GM23338 (cell line): Measurements from ENCODE around the gene ODF2L. TPM values are rescaled to one million over a fixed set of nuclear protein-coding genes. Genes with fewer than 3 reads are reported as not detected.

Source experiments
- ATAC-seq: fragments of 200-7000 bp; cut with Tn5 transposase; 3 replicates; pipeline ENCODE4 v1.9.1; 2020
- DNase-seq: peaks from one replicate; pipeline ENCODE4 v3.0.0-alpha.2; 2015; ENCODE audit warnings: low spot score
- H2AFZ ChIP-seq: fragments of 200-600 bp; sonication (generic); 2 replicates; pipeline ENCODE4 v1.8.0; 2016; ENCODE audit warnings: antibody characterized with exemption, mild to moderate bottlenecking, moderate library complexity
- H3F3A ChIP-seq: fragments of 200-600 bp; sonication (generic); replicated peaks from 2 replicates; pipeline ENCODE4 v1.8.0; 2017; ENCODE audit warnings: antibody characterized with exemption, mixed run types, low read depth
- H3K27ac ChIP-seq: fragments of 200-600 bp; sonication (generic); 2 replicates; pipeline ENCODE4 v1.6.1; 2016; ENCODE audit warnings: low read depth
- H3K27me3 ChIP-seq: fragments of 200-600 bp; sonication (generic); 2 replicates; pipeline ENCODE4 v1.8.0; 2016; ENCODE audit warnings: mild to moderate bottlenecking, mixed run types, moderate library complexity; ENCODE audit not compliant: insufficient read depth
- H3K36me3 ChIP-seq: fragments of 200-600 bp; sonication (generic); 2 replicates; pipeline ENCODE4 v1.8.0; 2016; ENCODE audit warnings: mild to moderate bottlenecking; ENCODE audit not compliant: insufficient read depth
- H3K4me1 ChIP-seq: fragments of 200-600 bp; sonication (generic); 2 replicates; pipeline ENCODE4 v1.8.0; 2016; ENCODE audit warnings: mild to moderate bottlenecking, moderate library complexity; ENCODE audit not compliant: insufficient read depth
- H3K4me2 ChIP-seq: fragments of 200-600 bp; sonication (generic); 2 replicates; pipeline ENCODE4 v1.7.1; 2017; ENCODE audit warnings: mixed run types
- H3K4me3 ChIP-seq: fragments of 200-600 bp; sonication (generic); 2 replicates; pipeline ENCODE4 v1.6.1; 2016; ENCODE audit warnings: mixed run types
- H3K79me2 ChIP-seq: fragments of 200-600 bp; sonication (generic); replicated peaks from 2 replicates; pipeline ENCODE4 v1.8.0; 2017; ENCODE audit warnings: mild to moderate bottlenecking; ENCODE audit not compliant: insufficient read depth
- H3K9me2 ChIP-seq: fragments of 200-600 bp; sonication (generic); 2 replicates; pipeline ENCODE4 v1.8.0; 2017; ENCODE audit not compliant: insufficient read depth
- H4K20me1 ChIP-seq: fragments of 200-600 bp; sonication (generic); replicated peaks from 2 replicates; pipeline ENCODE4 v1.8.0; 2017; ENCODE audit warnings: mild to moderate bottlenecking; ENCODE audit not compliant: insufficient read depth
- H3K27ac Mint-ChIP-seq: 2 replicates; pipeline ENCODE4 v1.8.0; 2020; ENCODE audit warnings: inconsistent platforms, mild to moderate bottlenecking, moderate library complexity, mixed read lengths
- H3K27me3 Mint-ChIP-seq: 3 replicates; pipeline ENCODE4 v1.8.0; 2022; ENCODE audit warnings: low read depth, mild to moderate bottlenecking, moderate library complexity, mixed read lengths, inconsistent platforms; ENCODE audit not compliant: insufficient read depth, poor library complexity
- H3K36me3 Mint-ChIP-seq: 3 replicates; pipeline ENCODE4 v1.8.0; 2021; ENCODE audit warnings: low read depth, mild to moderate bottlenecking, inconsistent platforms, moderate library complexity, mixed read lengths
- H3K4me1 Mint-ChIP-seq: 3 replicates; pipeline ENCODE4 v1.8.0; 2020; ENCODE audit warnings: mild to moderate bottlenecking, inconsistent platforms, mixed read lengths
- H3K4me3 Mint-ChIP-seq: 3 replicates; pipeline ENCODE4 v1.8.0; 2021; ENCODE audit warnings: moderate library complexity, mild to moderate bottlenecking, inconsistent platforms, mixed read lengths
- H3K9me3 Mint-ChIP-seq: 3 replicates; pipeline ENCODE4 v1.8.0; 2020; ENCODE audit warnings: moderate library complexity, mild to moderate bottlenecking, inconsistent platforms, mixed read lengths
- CREB1 ChIP-seq: fragments of 250-450 bp; sonication (Bioruptor Pico); IDR thresholded peaks from 2 replicates; pipeline ENCODE4 v1.5.0; 2020; ENCODE audit warnings: low read depth, mild to moderate bottlenecking, moderate library complexity
- EZH2 ChIP-seq: fragments of 200-600 bp; sonication (generic); IDR thresholded peaks from one replicate; pipeline ENCODE4 v1.8.0; 2017; ENCODE audit warnings: antibody characterized with exemption, mild to moderate bottlenecking, low read depth; ENCODE audit not compliant: unreplicated experiment
- POLR2AphosphoS5 ChIP-seq: IDR thresholded peaks from 2 replicates; pipeline ENCODE4 v1.6.1; 2016; ENCODE audit warnings: antibody characterized with exemption, low read depth
- long read RNA-seq: library from polyadenylated mRNA; unstranded; transcript quantifications from one replicate; pipeline ENCODE4 v2.0.0, GENCODE V29; 2020; ENCODE audit not compliant: unreplicated experiment
- polyA plus RNA-seq: library from polyadenylated mRNA; unstranded; fragments of >200 nt; fragmentation: Nextera tagmentation; extraction: Ambion mirVana; gene quantifications from 2 replicates; pipeline ENCODE4 v1.2.1, GENCODE V29; 2016
- total RNA-seq: library from RNA; depleted of rRNA; stranded (reverse); fragments of >200 nt; shearing (Covaris generic); gene quantifications from 2 replicates; pipeline ENCODE4 v1.2.3, GENCODE V29; 2014; rRNA removed
- TF ChIP-seq, protein P1 (sequence below): fragments of 250-450 bp; sonication (Bioruptor Pico); IDR thresholded peaks from 2 replicates; pipeline ENCODE4 v1.5.0; 2020; ENCODE audit warnings: mild to moderate bottlenecking, moderate library complexity
- TF ChIP-seq, protein P2 (sequence below): IDR thresholded peaks from 2 replicates; pipeline ENCODE4 v1.6.1; 2016; ENCODE audit warnings: antibody characterized with exemption

The ODF2L gene, protein sequence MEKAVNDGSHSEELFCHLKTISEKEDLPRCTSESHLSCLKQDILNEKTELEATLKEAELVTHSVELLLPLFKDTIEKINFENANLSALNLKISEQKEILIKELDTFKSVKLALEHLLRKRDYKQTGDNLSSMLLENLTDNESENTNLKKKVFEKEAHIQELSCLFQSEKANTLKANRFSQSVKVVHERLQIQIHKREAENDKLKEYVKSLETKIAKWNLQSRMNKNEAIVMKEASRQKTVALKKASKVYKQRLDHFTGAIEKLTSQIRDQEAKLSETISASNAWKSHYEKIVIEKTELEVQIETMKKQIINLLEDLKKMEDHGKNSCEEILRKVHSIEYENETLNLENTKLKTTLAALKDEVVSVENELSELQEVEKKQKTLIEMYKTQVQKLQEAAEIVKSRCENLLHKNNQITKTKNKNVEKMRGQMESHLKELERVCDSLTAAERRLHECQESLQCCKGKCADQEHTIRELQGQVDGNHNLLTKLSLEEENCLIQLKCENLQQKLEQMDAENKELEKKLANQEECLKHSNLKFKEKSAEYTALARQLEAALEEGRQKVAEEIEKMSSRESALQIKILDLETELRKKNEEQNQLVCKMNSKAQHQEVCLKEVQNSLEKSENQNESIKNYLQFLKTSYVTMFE
- total RNA-seq (29.8 and 46.0 TPM in 2 replicates), polyA plus RNA-seq (48.1 and 51.5 TPM in 2 replicates)
- long read RNA-seq, transcript ODF2L-213 (2 exons, 1,650 nt): major isoform, 5 of 20 reads
- long read RNA-seq, partial matches to known transcripts: 7 of 20 reads
- long read RNA-seq, other reads (novel, unspliced or antisense): 7 of 20 reads

DNA sequence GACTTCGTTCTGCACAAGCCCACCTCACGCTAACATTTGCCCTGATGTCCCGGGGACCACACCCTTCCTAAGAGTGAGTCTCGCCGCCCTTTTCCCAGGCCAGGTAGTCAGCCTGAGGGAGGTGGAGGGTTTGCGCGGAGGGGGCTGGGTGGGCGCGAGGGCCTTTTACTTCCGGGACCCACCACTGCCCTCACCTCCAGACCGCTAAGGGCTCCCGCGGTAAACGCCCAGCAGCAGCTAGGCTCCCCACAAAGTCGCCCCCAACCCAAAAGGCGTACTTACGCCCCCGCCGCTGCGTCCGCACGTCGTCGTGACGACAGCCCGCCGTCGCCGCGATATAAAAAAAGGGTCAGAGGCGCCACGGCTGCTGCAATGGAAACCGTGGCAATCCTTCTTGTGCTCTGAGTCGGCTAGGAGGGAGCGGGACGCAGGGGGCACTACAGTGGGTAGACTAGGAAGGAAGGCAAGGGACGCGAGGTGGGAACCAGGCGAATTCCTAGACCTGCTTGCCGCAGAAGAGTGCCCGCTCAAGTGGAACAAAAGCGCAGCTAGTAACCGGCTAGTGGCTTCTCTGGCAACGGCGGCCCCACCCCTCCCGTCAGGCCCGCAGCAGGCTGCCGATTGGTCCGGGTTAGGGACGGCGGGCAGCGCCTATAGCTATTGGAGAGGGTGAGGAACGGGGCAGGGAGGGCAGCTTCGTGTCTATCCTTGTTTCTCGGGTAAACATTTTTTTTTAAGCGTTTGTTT, at the start of gene ODF2L:
Gene ODF2L, minus strand, starts transcription at position 573 of the 747 bp plus-strand sequence. CDS start 9,296 bp downstream, outside the sequence.
- no peaks in the 10 kb centered on the region for H3K9me3 Mint-ChIP-seq
- 0 out of 2 replicates have a peak, but pooled peaks cover 10% of the 10 kb centered on the region for H3K4me1 ChIP-seq
- DNase-seq (peak; percentile 90), ATAC-seq (peak; percentile 98)
- H3K4me3 Mint-ChIP-seq: peak within 1 kb of the TSS; percentile 93
- H4K20me1 ChIP-seq: no peaks in the 10 kb centered on the region
- H3K79me2 ChIP-seq: peaks cover 43% of the 10 kb centered on the region
- 0 out of 2 replicates have a peak, but pooled peaks cover 4% of the 10 kb centered on the region for H3F3A ChIP-seq
- H3K4me3 ChIP-seq: peak within 1 kb of the TSS; percentile 78
- peaks cover 6% of the 10 kb centered on the region for H3K36me3 Mint-ChIP-seq
- TF ChIP-seq POLR2AphosphoS5: peak; percentile 79
- TF ChIP-seq, protein P1, sequence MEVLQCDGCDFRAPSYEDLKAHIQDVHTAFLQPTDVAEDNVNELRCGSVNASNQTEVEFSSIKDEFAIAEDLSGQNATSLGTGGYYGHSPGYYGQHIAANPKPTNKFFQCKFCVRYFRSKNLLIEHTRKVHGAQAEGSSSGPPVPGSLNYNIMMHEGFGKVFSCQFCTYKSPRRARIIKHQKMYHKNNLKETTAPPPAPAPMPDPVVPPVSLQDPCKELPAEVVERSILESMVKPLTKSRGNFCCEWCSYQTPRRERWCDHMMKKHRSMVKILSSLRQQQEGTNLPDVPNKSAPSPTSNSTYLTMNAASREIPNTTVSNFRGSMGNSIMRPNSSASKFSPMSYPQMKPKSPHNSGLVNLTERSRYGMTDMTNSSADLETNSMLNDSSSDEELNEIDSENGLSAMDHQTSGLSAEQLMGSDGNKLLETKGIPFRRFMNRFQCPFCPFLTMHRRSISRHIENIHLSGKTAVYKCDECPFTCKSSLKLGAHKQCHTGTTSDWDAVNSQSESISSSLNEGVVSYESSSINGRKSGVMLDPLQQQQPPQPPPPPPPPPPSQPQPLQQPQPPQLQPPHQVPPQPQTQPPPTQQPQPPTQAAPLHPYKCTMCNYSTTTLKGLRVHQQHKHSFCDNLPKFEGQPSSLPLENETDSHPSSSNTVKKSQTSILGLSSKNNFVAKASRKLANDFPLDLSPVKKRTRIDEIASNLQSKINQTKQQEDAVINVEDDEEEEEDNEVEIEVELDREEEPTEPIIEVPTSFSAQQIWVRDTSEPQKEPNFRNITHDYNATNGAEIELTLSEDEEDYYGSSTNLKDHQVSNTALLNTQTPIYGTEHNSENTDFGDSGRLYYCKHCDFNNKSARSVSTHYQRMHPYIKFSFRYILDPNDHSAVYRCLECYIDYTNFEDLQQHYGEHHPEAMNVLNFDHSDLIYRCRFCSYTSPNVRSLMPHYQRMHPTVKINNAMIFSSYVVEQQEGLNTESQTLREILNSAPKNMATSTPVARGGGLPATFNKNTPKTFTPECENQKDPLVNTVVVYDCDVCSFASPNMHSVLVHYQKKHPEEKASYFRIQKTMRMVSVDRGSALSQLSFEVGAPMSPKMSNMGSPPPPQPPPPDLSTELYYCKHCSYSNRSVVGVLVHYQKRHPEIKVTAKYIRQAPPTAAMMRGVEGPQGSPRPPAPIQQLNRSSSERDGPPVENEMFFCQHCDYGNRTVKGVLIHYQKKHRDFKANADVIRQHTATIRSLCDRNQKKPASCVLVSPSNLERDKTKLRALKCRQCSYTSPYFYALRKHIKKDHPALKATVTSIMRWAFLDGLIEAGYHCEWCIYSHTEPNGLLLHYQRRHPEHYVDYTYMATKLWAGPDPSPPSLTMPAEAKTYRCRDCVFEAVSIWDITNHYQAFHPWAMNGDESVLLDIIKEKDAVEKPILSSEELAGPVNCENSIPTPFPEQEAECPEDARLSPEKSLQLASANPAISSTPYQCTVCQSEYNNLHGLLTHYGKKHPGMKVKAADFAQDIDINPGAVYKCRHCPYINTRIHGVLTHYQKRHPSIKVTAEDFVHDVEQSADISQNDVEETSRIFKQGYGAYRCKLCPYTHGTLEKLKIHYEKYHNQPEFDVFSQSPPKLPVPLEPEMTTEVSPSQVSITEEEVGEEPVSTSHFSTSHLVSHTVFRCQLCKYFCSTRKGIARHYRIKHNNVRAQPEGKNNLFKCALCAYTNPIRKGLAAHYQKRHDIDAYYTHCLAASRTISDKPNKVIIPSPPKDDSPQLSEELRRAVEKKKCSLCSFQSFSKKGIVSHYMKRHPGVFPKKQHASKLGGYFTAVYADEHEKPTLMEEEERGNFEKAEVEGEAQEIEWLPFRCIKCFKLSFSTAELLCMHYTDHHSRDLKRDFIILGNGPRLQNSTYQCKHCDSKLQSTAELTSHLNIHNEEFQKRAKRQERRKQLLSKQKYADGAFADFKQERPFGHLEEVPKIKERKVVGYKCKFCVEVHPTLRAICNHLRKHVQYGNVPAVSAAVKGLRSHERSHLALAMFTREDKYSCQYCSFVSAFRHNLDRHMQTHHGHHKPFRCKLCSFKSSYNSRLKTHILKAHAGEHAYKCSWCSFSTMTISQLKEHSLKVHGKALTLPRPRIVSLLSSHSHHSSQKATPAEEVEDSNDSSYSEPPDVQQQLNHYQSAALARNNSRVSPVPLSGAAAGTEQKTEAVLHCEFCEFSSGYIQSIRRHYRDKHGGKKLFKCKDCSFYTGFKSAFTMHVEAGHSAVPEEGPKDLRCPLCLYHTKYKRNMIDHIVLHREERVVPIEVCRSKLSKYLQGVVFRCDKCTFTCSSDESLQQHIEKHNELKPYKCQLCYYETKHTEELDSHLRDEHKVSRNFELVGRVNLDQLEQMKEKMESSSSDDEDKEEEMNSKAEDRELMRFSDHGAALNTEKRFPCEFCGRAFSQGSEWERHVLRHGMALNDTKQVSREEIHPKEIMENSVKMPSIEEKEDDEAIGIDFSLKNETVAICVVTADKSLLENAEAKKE (CRISPR knock-in tag): no peak
- TF ChIP-seq, protein P2, sequence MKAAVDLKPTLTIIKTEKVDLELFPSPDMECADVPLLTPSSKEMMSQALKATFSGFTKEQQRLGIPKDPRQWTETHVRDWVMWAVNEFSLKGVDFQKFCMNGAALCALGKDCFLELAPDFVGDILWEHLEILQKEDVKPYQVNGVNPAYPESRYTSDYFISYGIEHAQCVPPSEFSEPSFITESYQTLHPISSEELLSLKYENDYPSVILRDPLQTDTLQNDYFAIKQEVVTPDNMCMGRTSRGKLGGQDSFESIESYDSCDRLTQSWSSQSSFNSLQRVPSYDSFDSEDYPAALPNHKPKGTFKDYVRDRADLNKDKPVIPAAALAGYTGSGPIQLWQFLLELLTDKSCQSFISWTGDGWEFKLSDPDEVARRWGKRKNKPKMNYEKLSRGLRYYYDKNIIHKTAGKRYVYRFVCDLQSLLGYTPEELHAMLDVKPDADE: no peak
- TF ChIP-seq EZH2: no peak
- peak; percentile 84 for TF ChIP-seq CREB1 (CRISPR knock-in tag)
- peak within 1 kb of the TSS; percentile 99 for H3K27ac Mint-ChIP-seq
- H2AFZ ChIP-seq: peak within 1 kb of the TSS; percentile 97
- H3K36me3 ChIP-seq: no peaks in the 10 kb centered on the region
- peaks cover 16% of the 10 kb centered on the region; the same call in 2 of the 3 replicates for H3K4me1 Mint-ChIP-seq
- peaks cover 2% of the 10 kb centered on the region for H3K27me3 Mint-ChIP-seq
- peak within 1 kb of the TSS; percentile 93 for H3K4me2 ChIP-seq
- no peaks in the 10 kb centered on the region for H3K27me3 ChIP-seq
- peak within 1 kb of the TSS; percentile 90 for H3K27ac ChIP-seq
- H3K9me2 ChIP-seq: no peaks in the 10 kb centered on the region
